Caco-2 (cell line): ENCODE results near the gene ISLR. TPM values are rescaled to one million over a fixed set of nuclear protein-coding genes. Genes with fewer than 3 reads are reported as not detected.

Experiments used
- Bru-seq: library from RNA; stranded (reverse); fragments of 400-500 nt; gene quantifications from one replicate; lab custom pipeline; 2021; lab: Mats Ljungman, UMichigan
- BruChase-seq, 2 experiments: library from RNA; stranded (reverse); fragments of 400-500 nt; gene quantifications; one replicate each; lab custom pipeline; 2021; lab: Mats Ljungman, UMichigan
- BruUV-seq: library from RNA; stranded (reverse); fragments of 400-500 nt; replicated peaks from 2 replicates; lab custom pipeline; 2021; lab: Mats Ljungman, UMichigan
- CTCF ChIA-PET: fragments of 300-600 bp; sonication (Branson Sonifier 250); formaldehyde crosslinking; loops from one replicate; lab custom pipeline; 2022; ENCODE audit warnings: antibody characterized with exemption; lab: Charles Lee
- POLR2A ChIA-PET: fragments of 300-600 bp; sonication (Branson Sonifier 250); formaldehyde crosslinking; loops from one replicate; lab custom pipeline; 2022; ENCODE audit warnings: antibody characterized with exemption; lab: Charles Lee
- DNase-seq, 2 experiments: peaks; one replicate each; pipeline versions ENCODE4 v3.0.0 to v3.0.0-alpha.2; 2020 to 2022
- H3K27me3 ChIP-seq: replicated peaks from 2 replicates; pipeline ENCODE4 v1.6.0; 2011; ENCODE audit warnings: low read length; ENCODE audit not compliant: control insufficient read depth, insufficient read depth
- H3K36me3 ChIP-seq: 2 replicates; pipeline ENCODE4 v1.5.1; 2011; ENCODE audit warnings: low read length; ENCODE audit not compliant: control insufficient read depth, insufficient read depth
- H3K4me1 ChIP-seq: fragments of 250-450 bp; sonication (Bioruptor Pico); 2 replicates; pipeline ENCODE4 v1.5.1; 2020; ENCODE audit warnings: mild to moderate bottlenecking
- H3K4me3 ChIP-seq: 2 replicates; pipeline ENCODE4 v1.5.1; 2011; ENCODE audit warnings: low read depth, mild to moderate bottlenecking, control low read depth, low read length
- H3K9me3 ChIP-seq: fragments of 250-450 bp; sonication (Bioruptor Pico); 2 replicates; pipeline ENCODE4 v1.5.1; 2020; ENCODE audit warnings: mild to moderate bottlenecking, moderate library complexity
- H3K27ac Mint-ChIP-seq: one replicate; pipeline ENCODE4 v1.8.0; 2022; ENCODE audit warnings: mixed read lengths; ENCODE audit not compliant: unreplicated experiment
- H3K27me3 Mint-ChIP-seq: one replicate; pipeline ENCODE4 v1.8.0; 2022; ENCODE audit warnings: mixed read lengths; ENCODE audit not compliant: insufficient read depth, unreplicated experiment
- H3K36me3 Mint-ChIP-seq: one replicate; pipeline ENCODE4 v1.8.0; 2022; ENCODE audit warnings: mild to moderate bottlenecking, mixed read lengths; ENCODE audit not compliant: insufficient read depth, unreplicated experiment
- H3K4me1 Mint-ChIP-seq: one replicate; pipeline ENCODE4 v1.8.0; 2022; ENCODE audit warnings: low read depth, mixed read lengths; ENCODE audit not compliant: unreplicated experiment
- H3K4me3 Mint-ChIP-seq: one replicate; pipeline ENCODE4 v1.8.0; 2022; ENCODE audit warnings: mild to moderate bottlenecking, moderate library complexity, mixed read lengths; ENCODE audit not compliant: unreplicated experiment
- H3K9me3 Mint-ChIP-seq: one replicate; pipeline ENCODE4 v1.8.0; 2022; ENCODE audit warnings: mixed read lengths; ENCODE audit not compliant: unreplicated experiment
- CTCF ChIP-seq, 2 experiments: fragments of 200-600 bp in 1 of 2; IDR thresholded peaks; 1 replicate in 1 of 2; 2 replicates in 1 of 2; pipeline versions ENCODE4 v1.5.1 to v1.8.0; 2011 to 2022; ENCODE audit warnings: antibody characterized with exemption in 1 of 2, control low read depth in 1 of 2, inconsistent platforms in 1 of 2, low read depth in 1 of 2, low read length in 1 of 2, mild to moderate bottlenecking in 1 of 2, moderate library complexity in 1 of 2; ENCODE audit not compliant: insufficient read depth in 1 of 2, severe bottlenecking in 1 of 2, unreplicated experiment in 1 of 2
- intact Hi-C: fragments of 100-400 bp; cut with micrococcal nuclease; formaldehyde crosslinking; loops from one replicate; pipeline ENCODE4 v1.10.0; 2022; ENCODE audit not compliant: unreplicated experiment
- long read RNA-seq: library from polyadenylated mRNA; stranded (forward); transcript quantifications from one replicate; pipeline ENCODE4 v2.0.0, GENCODE V29; 2022
- total RNA-seq: library from RNA; stranded (reverse); gene quantifications from 2 replicates; pipeline ENCODE4 v1.2.3, GENCODE V29; 2022

The ISLR gene
- total RNA-seq = not detected in 2 replicates
- Bru-seq, nascent RNA = not detected
- BruChase-seq, experiment 1, labeled RNA remaining after a 2-hour chase = not detected
- BruChase-seq, experiment 2, labeled RNA remaining after a 6-hour chase = not detected
- long read RNA-seq = 0 reads

GRCh38 chr15:74173380-74174218 is at the start of gene ISLR:
TSS of gene ISLR (plus strand) at chr15:74173710. CDS start at chr15:74174859, 1,149 bp downstream.
- ChIA-PET CTCF (no interaction called here), POLR2A (no interaction called here)
- Mint-ChIP-seq H3K36me3 (peaks cover 5% of the 10 kb centered on the region), H3K4me3 (no peak within 1 kb of the TSS), H3K9me3 (no peaks in the 10 kb centered on the region), H3K4me1 (no peaks in the 10 kb centered on the region), H3K27me3 (peaks cover 8% of the 10 kb centered on the region), H3K27ac (no peak within 1 kb of the TSS)
- Histone ChIP-seq H3K4me3 (no peak within 1 kb of the TSS), H3K27me3 (no peaks in the 10 kb centered on the region; the same call in 1 of the 2 replicates), H3K36me3 (no peaks in the 10 kb centered on the region), H3K9me3 (no peaks in the 10 kb centered on the region), H3K4me1 (no peaks in the 10 kb centered on the region)
- intact Hi-C loops = no loop called here
- DNase-seq = no peak
- BruUV-seq = no TSS peak
- TF ChIP-seq CTCF (IDR thresholded peaks at IDR 0.05; ENCODE audit: insufficient read depth in 1 of 2, low read depth in 1 of 2, low read length in 1 of 2, severe bottlenecking in 1 of 2, unreplicated experiment in 1 of 2) = no peak

GRCh38 chr15:74124196-74124595 is 49.3 kb upstream of the ISLR start:
- CTCF ChIA-PET = no interaction called here
- Histone ChIP-seq H3K27me3 (no peaks in the 10 kb centered on the region; the same call in 1 of the 2 replicates), H3K36me3 (no peaks in the 10 kb centered on the region), H3K9me3 (no peaks in the 10 kb centered on the region), H3K4me1 (no peaks in the 10 kb centered on the region), H3K4me3 (no peak overlapping the region)
- intact Hi-C loops = no loop called here
- H3K27me3 Mint-ChIP-seq = peaks cover 26% of the 10 kb centered on the region
- no peak for DNase-seq
- no peak overlapping the region for H3K27ac Mint-ChIP-seq
- no peaks in the 10 kb centered on the region for H3K4me1 Mint-ChIP-seq
- no peaks in the 10 kb centered on the region for H3K36me3 Mint-ChIP-seq
- H3K4me3 Mint-ChIP-seq = no peak overlapping the region
- H3K9me3 Mint-ChIP-seq = no peaks in the 10 kb centered on the region
- POLR2A ChIA-PET = no interaction called here
- no peak for TF ChIP-seq CTCF (IDR thresholded peaks at IDR 0.05; ENCODE audit: insufficient read depth in 1 of 2, low read depth in 1 of 2, low read length in 1 of 2, severe bottlenecking in 1 of 2, unreplicated experiment in 1 of 2)
- BruUV-seq = no TSS peak

- Histone ChIP-seq H3K9me3 (no peaks in the 10 kb centered on the region), H3K4me1 (no peaks in the 10 kb centered on the region), H3K36me3 (no peaks in the 10 kb centered on the region), H3K27me3 (peaks cover under 1% of the 10 kb centered on the region), H3K4me3 (no peak overlapping the region)
- H3K4me3 Mint-ChIP-seq = no peak overlapping the region
- H3K27ac Mint-ChIP-seq = no peak overlapping the region
- H3K4me1 Mint-ChIP-seq = no peaks in the 10 kb centered on the region
- no peak for DNase-seq
- intact Hi-C loops = no loop called here
- ChIA-PET POLR2A (no interaction called here), CTCF (no interaction called here)
- no peak for TF ChIP-seq CTCF (IDR thresholded peaks at IDR 0.05; ENCODE audit: insufficient read depth in 1 of 2, low read depth in 1 of 2, low read length in 1 of 2, severe bottlenecking in 1 of 2, unreplicated experiment in 1 of 2)
- BruUV-seq = no TSS peak
- H3K9me3 Mint-ChIP-seq = no peaks in the 10 kb centered on the region
- H3K27me3 Mint-ChIP-seq = peaks cover 31% of the 10 kb centered on the region
- H3K36me3 Mint-ChIP-seq = no peaks in the 10 kb centered on the region
Observed at GRCh38 chr15:74124759-74125158, 48.8 kb upstream of the ISLR start.
